Erythroblast (primary cell): ENCODE measurements around the gene REEP3.

ENCODE experiments used
- DNase-seq, 2 experiments: peaks; one replicate each; lab custom pipeline; 2025; lab: John Stamatoyannopoulos, UW
- GATA1 ChIP-seq: IDR thresholded peaks from 2 replicates; pipeline ENCODE4 v1.6.1; 2011; ENCODE audit warnings: low read depth, mild to moderate bottlenecking, control low read depth, low read length, moderate library complexity
- POLR2A ChIP-seq: IDR thresholded peaks from 2 replicates; pipeline ENCODE4 v1.6.1; 2011; ENCODE audit warnings: mild to moderate bottlenecking, low read length

REEP3 gene

GRCh38 chr10:63521416-63522276 lies 445 bp downstream of the REEP3 start:
- TF ChIP-seq GATA1 (no peak), POLR2A (peak; percentile 78)

GRCh38 chr10:63522277-63522687 lies 1.1 kb downstream of the REEP3 start:
- TF ChIP-seq GATA1 (no peak), POLR2A (no peak)
- DNase-seq: peak; percentile 42 to 61

More at GRCh38 chr10:63521416-63522276, 445 bp downstream of the REEP3 start:
- DNase-seq: peak; percentile 83 to 89

GRCh38 chr10:63522995-63523394 lies 1.8 kb downstream of the REEP3 start:
- DNase-seq: no peak

GRCh38 chr10:63525021-63525420 lies 3.8 kb downstream of the REEP3 start:
- no peak for DNase-seq
- TF ChIP-seq GATA1: no peak
- TF ChIP-seq POLR2A: no peak

More at GRCh38 chr10:63522995-63523394, 1.8 kb downstream of the REEP3 start:
- TF ChIP-seq POLR2A (no peak), GATA1 (no peak)

- DNase-seq: no peak
- TF ChIP-seq GATA1 (no peak), POLR2A (no peak)
These were observed 6.2 kb downstream of the REEP3 start for GRCh38 chr10:63527401-63527800.

GRCh38 chr10:63528084-63528744 lies 7.0 kb downstream of the REEP3 start:
- no peak for DNase-seq
- TF ChIP-seq GATA1: no peak

- DNase-seq: no peak
- TF ChIP-seq GATA1 (no peak), POLR2A (no peak)
These were observed 9.2 kb downstream of the REEP3 start for GRCh38 chr10:63530409-63530808.

GRCh38 chr10:63534723-63535122 lies 13.5 kb downstream of the REEP3 start:
- TF ChIP-seq POLR2A: no peak
- TF ChIP-seq GATA1: no peak
- DNase-seq: no peak

GRCh38 chr10:63536698-63537097 lies 15.5 kb downstream of the REEP3 start:
- TF ChIP-seq GATA1 (no peak), POLR2A (no peak)
- no peak for DNase-seq

- no peak for DNase-seq
These were observed 16.3 kb downstream of the REEP3 start for GRCh38 chr10:63537536-63537935.

GRCh38 chr10:63539377-63539776 lies 18.2 kb downstream of the REEP3 start:
- TF ChIP-seq POLR2A (no peak), GATA1 (no peak)
- DNase-seq: no peak

More at GRCh38 chr10:63537536-63537935, 16.3 kb downstream of the REEP3 start:
- TF ChIP-seq GATA1: no peak
- TF ChIP-seq POLR2A: no peak

GRCh38 chr10:63539994-63540393 lies 18.8 kb downstream of the REEP3 start:
- TF ChIP-seq POLR2A: no peak
- no peak for TF ChIP-seq GATA1
- no peak for DNase-seq

- TF ChIP-seq POLR2A (no peak), GATA1 (no peak)
- DNase-seq: peak in 1 of 2 experiments; percentile 4
These were observed 21.8 kb downstream of the REEP3 start for GRCh38 chr10:63542835-63543575.

- DNase-seq: no peak
- no peak for TF ChIP-seq POLR2A
- TF ChIP-seq GATA1: no peak
These were observed 22.4 kb downstream of the REEP3 start for GRCh38 chr10:63543576-63543962.
